Activated CD4-positive, CD25-positive, alpha-beta regulatory T cell treated with anti-CD3 and anti-CD28 coated beads, Interleukin-2, amount 50 U/mL, for 72 hours (primary cell): ENCODE data around the gene ADAMTS9.

Experiments used
- DNase-seq: peaks from one replicate; pipeline ENCODE4 v3.0.0; 2021

The ADAMTS9 gene, protein sequence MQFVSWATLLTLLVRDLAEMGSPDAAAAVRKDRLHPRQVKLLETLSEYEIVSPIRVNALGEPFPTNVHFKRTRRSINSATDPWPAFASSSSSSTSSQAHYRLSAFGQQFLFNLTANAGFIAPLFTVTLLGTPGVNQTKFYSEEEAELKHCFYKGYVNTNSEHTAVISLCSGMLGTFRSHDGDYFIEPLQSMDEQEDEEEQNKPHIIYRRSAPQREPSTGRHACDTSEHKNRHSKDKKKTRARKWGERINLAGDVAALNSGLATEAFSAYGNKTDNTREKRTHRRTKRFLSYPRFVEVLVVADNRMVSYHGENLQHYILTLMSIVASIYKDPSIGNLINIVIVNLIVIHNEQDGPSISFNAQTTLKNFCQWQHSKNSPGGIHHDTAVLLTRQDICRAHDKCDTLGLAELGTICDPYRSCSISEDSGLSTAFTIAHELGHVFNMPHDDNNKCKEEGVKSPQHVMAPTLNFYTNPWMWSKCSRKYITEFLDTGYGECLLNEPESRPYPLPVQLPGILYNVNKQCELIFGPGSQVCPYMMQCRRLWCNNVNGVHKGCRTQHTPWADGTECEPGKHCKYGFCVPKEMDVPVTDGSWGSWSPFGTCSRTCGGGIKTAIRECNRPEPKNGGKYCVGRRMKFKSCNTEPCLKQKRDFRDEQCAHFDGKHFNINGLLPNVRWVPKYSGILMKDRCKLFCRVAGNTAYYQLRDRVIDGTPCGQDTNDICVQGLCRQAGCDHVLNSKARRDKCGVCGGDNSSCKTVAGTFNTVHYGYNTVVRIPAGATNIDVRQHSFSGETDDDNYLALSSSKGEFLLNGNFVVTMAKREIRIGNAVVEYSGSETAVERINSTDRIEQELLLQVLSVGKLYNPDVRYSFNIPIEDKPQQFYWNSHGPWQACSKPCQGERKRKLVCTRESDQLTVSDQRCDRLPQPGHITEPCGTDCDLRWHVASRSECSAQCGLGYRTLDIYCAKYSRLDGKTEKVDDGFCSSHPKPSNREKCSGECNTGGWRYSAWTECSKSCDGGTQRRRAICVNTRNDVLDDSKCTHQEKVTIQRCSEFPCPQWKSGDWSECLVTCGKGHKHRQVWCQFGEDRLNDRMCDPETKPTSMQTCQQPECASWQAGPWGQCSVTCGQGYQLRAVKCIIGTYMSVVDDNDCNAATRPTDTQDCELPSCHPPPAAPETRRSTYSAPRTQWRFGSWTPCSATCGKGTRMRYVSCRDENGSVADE (N-terminal part only)

DNA sequence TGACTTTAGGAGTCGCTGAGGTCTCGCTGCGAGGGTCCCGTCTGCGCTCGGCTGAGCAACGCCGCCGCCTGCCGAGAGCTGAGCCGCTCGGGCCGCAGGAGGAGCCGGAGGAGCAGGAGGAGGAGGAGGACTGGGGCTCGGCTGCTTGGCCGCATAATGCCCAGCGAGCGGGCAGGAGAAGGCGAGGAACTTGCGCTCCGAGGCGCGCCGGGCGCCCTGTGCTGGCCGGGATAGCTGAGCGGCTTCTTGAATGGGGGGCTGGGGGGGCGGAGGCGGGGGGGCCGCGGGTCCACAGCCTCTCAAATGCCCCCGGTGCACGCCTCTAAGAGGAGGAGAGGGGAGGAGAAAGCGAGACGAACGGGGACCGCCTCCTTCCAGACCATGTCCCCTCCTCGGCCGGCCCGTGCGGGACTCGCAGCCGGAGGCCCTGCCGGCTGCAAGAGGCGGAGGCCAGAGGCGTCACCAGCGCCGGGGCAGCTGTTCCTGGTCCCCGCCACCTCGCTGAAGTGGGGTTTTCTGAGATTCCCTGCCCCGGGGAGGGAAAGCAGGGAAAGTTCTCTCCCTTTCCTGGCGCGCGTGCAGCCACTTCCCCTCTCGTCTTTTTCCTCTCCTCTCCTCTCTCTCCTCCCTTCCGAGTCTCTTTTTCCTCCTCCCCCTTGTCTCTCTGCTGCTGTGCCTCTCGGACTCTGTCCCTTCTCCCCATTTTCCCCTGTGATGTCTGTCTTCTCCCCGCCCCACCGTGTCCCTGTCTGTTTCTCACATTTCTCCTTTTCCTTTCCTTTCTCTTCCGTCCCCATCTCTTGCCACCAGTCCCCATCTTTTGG is at the start of gene ADAMTS9:
ADAMTS9 (minus strand) TSS at position 220 of the 824 bp plus-strand sequence. CDS start 343 bp downstream, outside the sequence.
- DNase-seq: no peak

DNA sequence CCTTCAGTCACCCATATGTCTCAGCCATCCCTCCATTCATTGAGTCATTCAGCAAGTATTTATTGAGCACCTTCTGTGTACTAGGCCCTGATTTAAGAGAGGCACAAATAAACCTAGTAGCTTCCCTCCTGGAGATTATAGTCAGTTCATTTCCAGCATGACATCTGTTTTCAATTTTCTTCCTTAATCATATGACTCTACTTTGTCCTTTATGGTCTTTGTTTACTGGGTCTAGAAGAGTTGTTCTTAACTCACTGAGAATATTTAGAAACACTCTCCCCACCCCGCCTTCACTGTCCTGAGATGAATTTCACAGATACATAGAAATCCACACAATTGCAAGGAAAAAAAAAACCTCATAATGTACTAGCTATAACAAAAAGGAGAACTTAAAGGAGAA is 44.8 kb upstream of the ADAMTS9 start:
- no peak for DNase-seq

DNA sequence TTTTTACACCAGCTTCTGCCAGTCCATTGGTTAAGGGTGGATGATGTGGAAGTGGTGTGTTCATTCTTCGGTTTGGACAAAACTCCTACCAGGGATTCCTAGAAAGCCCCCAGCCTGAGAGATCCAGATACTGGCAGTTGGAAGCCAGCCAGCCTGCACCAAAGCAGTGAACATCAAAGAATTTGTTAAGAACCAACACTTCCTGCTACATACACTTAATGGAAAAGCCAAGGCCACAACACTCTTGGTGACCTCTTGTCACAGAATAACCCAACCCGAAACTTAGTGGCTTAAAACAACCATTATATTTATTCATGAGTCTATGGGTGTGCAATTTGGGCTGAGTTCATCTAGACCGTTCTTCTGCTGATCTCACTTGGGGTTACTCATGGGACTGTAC is 42.9 kb upstream of the ADAMTS9 start:
- no peak for DNase-seq

DNA sequence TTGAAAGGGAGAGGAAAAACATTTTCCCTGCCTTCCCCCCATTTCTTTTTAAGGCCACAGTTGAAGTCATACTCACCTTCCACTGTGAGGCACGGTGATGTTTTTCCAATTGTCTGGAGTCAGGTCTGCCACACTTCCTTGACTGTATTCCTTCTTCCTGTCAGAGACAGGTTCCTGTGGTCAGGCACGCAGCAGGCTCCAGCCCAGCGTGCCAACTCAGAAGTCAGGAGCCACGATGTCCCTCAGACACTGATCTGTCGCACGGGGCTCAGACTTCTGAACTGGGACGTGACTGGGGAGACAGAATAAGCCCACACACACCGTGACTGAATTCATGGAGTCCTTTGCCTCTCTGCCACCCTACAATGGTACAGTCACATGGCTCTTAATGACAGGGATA is 41.2 kb upstream of the ADAMTS9 start:
- DNase-seq: no peak

DNA sequence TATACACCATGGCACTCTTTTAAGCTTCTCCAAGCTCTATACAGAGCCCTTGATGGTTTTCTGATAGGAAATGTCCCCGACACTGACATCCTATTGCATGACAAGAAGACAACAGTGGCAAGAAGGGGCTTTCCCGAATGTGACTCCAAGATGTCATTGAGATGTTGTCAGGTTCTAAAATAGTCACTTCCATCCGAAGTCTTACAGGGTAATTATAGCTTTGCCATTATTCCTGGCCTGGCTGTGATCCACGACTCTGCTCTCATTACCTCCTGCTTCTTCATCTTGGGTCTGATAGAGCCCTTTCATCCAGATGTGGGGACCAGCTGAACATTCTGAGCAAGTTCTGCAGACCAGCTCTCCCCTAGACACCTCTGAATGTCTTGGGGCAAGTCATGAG is 40.6 kb upstream of the ADAMTS9 start:
- no peak for DNase-seq

DNA sequence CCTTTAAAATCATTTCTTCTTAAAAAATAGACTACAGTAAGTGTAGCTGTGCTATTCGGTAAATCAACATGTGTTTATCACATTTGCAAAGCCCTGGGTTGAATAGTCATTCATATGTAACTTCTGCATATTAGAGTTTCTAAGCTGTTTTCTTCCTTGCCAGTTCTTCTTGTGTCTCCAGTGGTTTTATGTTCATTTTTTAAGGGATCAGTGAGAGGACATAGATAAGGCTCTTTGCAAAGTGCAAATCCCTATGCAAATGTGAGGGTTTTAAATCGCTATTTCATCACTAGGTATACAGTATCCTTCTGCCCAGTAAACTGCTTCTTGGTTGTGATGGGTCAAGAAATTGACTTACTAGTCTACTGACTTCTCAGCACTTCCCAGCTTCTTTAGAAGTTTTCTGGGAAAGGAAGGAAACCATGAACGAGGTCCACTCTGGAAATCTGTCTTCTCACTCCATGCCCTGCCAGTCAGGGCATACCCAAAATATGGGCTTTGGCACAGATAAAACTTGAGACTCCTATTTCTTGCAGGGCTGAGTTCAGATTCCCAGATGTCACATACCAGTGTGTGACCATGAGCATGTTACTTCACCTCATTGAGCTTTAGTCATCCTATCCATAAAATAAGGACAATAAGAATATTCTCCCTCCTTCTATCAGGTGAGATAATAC is 38.8 kb upstream of the ADAMTS9 start:
- no peak for DNase-seq

DNA sequence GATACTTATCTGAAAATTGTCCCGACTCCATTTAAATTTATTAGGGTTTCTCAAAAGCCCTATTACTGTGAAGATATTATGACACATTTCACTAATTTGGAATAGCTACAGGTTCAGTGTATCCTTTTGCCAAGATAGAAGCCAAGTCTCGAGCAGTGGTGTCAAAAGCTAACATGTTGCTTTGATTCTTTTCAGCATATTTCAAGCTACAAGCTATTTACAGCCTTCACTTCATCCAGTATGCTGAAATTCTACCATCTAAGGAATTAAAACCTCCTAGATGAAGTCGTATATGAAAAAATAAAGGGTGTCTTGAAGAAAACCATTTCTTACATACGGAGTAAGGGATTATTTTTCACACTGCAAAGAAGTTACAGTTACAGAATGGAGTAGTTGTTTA is 31.2 kb upstream of the ADAMTS9 start:
- no peak for DNase-seq

DNA sequence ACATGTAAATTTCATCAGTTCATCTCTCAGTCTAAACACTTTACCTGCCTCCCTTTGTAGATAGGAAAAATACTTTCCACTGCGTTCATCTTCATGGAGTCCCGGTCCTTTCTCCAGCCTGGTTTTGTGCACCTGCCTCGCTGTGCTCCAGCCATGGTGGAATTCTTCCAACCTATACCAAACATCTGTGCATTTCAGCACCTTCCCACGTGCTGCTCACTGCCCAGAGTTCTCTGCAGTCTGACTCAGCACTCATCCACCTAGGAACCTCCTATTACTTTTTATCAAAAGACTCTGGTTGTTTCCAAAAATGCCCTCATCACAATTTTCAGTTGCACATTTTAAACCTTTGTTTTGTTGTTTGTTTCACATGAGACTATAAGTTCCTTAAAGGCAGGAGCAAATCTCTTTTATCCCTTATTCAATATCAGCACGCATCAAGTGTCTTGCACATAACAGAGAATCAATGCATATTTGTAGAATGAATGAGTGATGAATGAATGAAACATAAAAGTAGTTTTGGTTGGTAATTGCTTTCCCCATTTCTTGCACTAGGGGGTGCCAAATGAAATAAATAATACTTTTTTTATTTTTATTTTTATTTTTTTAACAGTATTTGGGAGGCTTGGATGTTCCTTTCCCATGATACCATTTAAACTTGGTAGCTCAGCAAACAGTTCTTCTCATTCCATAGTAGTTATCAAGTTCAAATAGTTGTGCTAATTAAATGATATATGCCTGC is 30.2 kb upstream of the ADAMTS9 start:
- DNase-seq: no peak

DNA sequence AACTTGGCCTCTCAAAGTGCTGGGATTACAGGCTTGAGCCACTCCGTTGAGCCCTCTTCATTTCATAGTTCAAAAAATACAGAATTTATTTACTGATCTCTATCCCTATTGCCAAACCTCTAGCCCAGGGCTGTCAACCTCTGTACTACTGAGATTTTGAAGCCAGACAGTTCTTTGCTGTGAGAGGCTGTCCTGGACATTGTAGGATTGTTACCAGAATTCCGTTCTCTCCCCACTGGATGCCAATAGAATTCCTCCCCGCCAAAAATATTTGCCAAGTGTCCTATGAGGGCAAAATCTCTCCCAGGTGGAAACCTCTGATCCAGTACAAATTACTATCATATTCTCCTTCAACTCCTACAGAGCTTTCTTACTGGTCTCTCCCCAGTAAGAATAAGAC is 29.6 kb upstream of the ADAMTS9 start:
- DNase-seq: no peak

DNA sequence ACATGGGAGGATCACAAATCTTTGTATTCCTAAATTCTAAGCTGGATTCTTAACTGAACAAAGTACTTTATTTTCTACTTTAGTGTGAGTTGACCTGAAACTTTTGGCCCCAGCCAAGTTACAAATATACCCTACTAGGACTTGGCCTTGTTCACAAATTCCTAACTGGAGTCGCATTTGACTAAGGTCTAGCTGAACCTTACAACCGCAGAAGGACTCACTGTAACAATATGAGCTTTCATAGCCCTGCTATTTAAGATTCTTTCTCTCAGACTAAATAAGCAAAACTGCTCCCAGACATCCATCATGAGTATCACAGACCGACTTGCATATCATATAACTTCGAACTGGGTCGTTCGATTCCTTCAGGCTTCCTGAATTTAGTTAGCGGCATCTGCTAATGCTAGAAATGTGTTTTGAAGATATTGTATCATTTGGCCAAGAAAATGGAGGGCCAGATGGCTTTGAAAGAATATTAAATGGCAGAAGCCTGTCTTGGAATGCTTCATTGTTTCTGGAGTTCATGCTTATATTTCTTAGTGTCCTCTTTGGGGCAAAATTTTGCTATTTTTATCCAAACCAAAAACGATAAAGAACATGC is 28.4 kb upstream of the ADAMTS9 start:
- no peak for DNase-seq

DNA sequence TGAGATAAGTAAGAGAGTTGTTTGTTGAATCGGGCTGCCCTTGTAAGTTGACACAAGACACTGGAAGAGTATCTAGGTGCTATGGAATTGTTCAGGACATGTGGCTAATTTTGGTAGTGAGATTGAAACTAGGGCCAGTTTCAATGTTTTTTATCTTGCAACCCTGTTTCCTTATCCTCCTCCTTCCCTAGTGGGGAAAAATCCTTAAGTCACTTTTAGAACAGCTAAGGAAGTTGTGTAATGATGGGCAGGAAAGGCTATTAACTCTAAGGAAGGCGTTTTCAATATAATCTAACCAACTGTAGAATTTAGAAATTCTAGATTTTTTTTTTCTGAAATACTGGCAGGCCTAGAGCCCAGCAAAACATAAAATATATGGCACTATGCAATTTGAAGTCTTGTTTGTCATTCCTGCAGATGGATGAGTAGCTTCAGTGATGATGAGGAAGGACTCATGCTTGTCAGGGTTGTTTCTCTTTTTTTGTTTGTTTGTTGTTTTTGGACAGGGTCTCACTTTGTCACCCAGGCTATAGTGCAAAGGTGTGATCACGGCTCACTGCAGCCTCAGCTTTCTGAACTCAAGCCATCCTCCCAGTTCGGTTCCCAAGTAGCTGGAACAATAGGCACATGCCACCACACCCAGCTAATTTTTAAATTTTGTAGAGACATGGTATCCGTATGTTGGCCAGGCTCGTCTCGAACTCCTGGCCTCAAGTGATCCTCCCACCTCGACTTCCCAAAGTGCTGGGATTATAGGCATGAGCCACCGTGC is 27.6 kb upstream of the ADAMTS9 start:
- no peak for DNase-seq

DNA sequence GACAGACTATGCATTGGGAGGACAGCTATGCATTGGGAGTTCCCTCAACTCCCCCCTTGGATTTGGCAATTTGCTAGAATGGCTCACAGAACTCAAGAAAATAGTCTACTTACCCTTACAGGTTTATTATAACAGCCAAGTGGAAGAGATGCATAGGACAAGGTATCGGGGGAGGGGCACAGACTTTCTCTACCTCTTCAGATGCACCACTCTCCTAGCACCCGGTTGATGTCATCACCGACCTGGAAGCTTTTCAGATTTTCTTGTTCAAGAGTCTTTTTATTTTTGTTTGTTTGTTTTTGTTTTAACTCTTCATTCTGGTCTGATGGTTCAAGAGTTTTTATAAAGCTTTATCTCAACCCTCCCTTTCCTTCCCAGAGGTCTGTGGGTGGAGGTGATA is 20.7 kb upstream of the ADAMTS9 start:
- DNase-seq: no peak

DNA sequence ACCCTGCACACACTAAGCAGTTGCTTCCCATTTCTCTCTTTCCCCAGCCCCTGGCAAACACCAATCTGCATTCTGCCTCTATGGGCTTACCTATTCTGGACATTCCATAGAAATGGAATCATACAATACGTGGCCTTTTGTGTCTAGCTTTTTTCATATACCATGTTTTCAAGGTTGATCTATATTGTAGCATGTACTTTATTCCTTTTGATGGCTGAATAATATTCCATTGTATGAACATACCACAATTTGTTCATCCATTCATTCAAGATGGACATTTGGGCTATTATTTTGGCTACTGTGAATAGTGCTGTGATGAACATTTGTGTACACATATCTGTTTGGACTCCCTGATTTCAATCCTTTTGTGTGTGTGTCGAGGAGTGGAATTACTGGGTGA is 18.1 kb upstream of the ADAMTS9 start:
- no peak for DNase-seq

DNA sequence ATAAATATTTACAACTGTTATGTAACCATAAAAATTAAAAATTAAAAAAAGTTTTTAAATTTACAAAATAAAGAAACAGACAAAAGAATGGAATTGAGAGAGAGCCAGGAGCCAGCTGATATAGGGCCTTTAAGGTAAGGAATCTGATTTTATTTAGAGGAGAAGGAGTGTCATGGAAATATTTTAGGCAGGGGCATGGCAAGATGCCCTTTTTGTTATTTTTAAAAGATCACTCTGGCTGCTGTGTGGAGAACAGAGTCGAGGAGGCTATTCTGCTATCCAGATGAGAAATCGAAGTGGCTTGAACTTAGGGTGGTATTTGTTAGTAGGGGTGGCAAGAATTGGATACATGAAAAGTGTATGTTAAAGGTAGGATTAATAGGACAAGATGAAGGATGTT is 9.1 kb upstream of the ADAMTS9 start:
- no peak for DNase-seq

DNA sequence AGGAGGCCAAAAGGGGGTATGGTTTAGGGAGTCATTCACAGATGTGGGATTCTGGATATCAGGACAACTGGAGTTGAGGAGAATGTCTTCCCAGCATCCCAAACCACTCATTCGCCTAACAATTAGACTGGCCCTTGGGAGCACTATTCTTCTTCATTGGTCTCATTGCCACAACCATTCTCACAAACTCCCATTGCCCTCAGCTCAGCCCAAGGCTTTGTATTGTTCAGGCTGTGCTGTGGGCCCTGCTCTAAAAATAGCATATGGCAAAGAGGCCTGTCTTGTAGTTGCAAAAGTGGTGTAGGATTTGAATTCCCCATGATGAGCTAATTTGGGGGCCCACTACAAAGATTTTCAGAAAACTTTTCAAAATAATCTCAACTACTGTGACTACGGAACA is 6.3 kb upstream of the ADAMTS9 start:
- DNase-seq: no peak

DNA sequence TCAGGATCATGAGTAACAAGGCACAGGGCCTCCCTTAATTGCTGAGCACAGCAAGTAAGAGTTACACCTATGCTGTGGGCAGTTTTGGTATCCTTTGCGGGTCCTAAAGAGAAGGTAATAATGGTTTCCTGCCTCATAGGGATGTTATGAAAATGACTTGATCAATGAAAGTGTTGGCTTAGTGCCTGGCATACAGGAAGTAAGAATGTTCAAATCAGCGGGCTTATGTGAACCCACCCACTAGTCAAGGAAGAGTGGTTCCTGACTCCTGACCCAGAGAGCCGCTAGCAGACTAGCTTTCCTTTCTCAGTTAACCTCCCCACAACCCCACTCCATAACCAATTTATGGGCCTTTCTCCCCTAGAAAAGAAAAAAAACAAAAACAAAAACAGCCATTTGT is 5.2 kb upstream of the ADAMTS9 start:
- DNase-seq: no peak

DNA sequence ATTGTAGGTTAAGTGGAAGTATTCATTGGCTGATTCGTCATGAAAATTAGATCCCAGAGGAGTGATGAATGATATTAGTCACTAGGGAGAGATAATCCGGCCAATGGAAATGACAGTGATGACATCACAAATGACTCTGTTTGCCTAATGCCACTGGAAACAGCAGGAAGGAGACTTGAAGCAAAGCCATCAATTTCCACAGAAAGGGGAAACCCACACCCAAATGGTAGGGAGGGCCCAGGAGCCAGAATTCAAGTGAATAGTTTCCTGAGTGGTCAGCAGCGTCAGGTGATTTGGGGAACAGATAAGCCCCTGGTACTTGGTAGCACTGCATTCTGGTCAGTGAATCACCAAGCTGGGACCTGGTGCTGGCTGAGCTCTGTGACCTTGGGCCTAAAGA is 3.3 kb upstream of the ADAMTS9 start:
- DNase-seq: no peak

DNA sequence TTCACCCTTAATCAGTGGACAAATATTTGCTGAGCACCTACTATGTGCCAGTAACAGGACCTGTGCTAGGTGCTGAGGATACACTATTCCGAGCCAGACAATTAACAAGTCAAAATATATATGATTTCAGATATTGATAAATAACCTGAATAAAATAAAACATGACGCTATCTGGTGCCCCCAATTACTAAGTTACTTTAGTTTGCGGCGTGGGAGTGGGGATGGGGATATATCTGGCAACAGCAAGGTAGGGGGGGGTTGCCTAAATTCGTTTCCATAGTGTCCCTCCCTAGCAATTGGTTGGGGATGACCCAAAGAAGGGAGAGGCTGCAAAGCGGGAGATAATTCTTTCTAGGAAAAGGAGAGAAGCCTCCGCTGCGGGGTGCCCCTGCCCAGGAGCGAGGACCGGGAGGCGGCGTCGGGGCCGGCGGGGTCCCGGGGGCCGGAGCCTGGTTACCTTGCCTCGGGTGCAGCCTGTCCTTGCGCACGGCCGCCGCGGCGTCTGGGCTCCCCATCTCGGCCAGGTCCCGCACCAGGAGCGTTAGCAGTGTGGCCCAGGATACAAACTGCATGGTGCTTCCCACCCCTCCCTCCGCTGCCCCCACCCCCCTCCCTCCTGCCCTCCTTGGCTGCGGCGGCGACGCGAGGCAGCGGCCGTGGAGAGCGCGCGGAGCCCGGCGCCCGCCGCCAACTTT is 567 bp downstream of the ADAMTS9 start:
- no peak for DNase-seq

DNA sequence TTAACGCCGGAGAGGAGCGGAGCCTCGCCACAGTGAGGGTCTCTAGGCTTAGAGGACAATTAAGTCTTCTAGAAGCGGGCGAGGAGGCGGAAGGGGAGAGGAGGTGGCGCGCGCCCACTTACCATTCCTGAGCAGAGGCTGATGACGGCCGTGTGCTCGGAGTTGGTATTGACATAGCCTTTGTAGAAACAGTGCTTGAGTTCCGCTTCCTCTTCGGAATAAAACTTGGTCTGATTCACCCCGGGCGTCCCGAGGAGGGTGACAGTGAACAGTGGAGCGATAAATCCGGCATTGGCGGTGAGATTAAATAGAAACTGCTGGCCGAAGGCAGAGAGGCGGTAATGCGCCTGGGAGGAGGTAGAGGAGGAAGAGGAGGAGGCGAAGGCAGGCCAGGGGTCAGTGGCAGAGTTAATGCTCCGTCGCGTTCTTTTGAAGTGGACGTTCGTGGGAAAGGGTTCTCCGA is 1.3 kb downstream of the ADAMTS9 start:
- no peak for DNase-seq
